HCT116 (cell line): ENCODE results near the gene DARS1.

Experiments used
- ELF1 ChIP-seq: IDR thresholded peaks from 2 replicates; pipeline ENCODE4 v1.6.1; 2012; ENCODE audit warnings: low read depth, borderline replicate concordance
- EZH2 ChIP-seq: fragments of 200-600 bp; sonication (generic); IDR thresholded peaks from 2 replicates; pipeline ENCODE4 v1.6.1; 2017; ENCODE audit warnings: antibody characterized with exemption, mixed run types
- POLR2A ChIP-seq: IDR thresholded peaks from 2 replicates; pipeline ENCODE4 v1.7.0; 2011; ENCODE audit warnings: borderline replicate concordance; ENCODE audit not compliant: insufficient read depth, insufficient read length; ENCODE audit errors: extremely low read depth
- POLR2AphosphoS5 ChIP-seq: IDR thresholded peaks from 2 replicates; pipeline ENCODE4 v1.6.1; 2011; ENCODE audit warnings: mild to moderate bottlenecking, low read depth, low read length, moderate library complexity
- REST ChIP-seq: IDR thresholded peaks from 2 replicates; pipeline ENCODE4 v1.6.1; 2012; ENCODE audit warnings: low read depth
- SIN3A ChIP-seq: IDR thresholded peaks from 2 replicates; pipeline ENCODE4 v1.6.1; 2012; ENCODE audit warnings: low read depth
- ZBTB33 ChIP-seq: IDR thresholded peaks from 2 replicates; pipeline ENCODE4 v1.6.1; 2011; ENCODE audit warnings: mild to moderate bottlenecking, low read length, moderate library complexity; ENCODE audit not compliant: insufficient replicate concordance; ENCODE audit errors: extremely low read depth
- TF ChIP-seq, protein P1 (sequence below), 3 experiments: fragments of 200-600 bp in 1 of 3; sonication (generic) in 1 of 3; IDR thresholded peaks in 2 of 3; conservative IDR thresholded peaks in 1 of 3; 2 replicates each; pipeline ENCODE4 v1.5.1; 2012 to 2017; ENCODE audit warnings: low read depth in 2 of 3, low read length in 2 of 3, antibody characterized with exemption in 1 of 3, borderline replicate concordance in 1 of 3, control low read depth in 1 of 3, mild to moderate bottlenecking in 1 of 3, mixed read lengths in 1 of 3, mixed run types in 1 of 3, moderate library complexity in 1 of 3; ENCODE audit not compliant: insufficient read depth in 1 of 3
- TF ChIP-seq, protein P2 (sequence below): IDR thresholded peaks from 2 replicates; pipeline ENCODE4 v1.6.1; 2012

- TF ChIP-seq SIN3A (no peak), ZBTB33 (no peak), EZH2 (no peak), REST (no peak), POLR2A (no peak), ELF1 (no peak), POLR2AphosphoS5 (no peak)
- TF ChIP-seq, protein P1, sequence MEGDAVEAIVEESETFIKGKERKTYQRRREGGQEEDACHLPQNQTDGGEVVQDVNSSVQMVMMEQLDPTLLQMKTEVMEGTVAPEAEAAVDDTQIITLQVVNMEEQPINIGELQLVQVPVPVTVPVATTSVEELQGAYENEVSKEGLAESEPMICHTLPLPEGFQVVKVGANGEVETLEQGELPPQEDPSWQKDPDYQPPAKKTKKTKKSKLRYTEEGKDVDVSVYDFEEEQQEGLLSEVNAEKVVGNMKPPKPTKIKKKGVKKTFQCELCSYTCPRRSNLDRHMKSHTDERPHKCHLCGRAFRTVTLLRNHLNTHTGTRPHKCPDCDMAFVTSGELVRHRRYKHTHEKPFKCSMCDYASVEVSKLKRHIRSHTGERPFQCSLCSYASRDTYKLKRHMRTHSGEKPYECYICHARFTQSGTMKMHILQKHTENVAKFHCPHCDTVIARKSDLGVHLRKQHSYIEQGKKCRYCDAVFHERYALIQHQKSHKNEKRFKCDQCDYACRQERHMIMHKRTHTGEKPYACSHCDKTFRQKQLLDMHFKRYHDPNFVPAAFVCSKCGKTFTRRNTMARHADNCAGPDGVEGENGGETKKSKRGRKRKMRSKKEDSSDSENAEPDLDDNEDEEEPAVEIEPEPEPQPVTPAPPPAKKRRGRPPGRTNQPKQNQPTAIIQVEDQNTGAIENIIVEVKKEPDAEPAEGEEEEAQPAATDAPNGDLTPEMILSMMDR (IDR thresholded peaks at IDR 0.05 in 2 of 3, conservative IDR thresholded peaks at IDR 0.05 in 1 of 3; ENCODE audit: borderline replicate concordance in 1 of 3, insufficient read depth in 1 of 3, low read depth in 2 of 3, low read length in 2 of 3), result no peak
- TF ChIP-seq, protein P2, sequence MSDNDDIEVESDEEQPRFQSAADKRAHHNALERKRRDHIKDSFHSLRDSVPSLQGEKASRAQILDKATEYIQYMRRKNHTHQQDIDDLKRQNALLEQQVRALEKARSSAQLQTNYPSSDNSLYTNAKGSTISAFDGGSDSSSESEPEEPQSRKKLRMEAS, result no peak
Observed at GRCh38 chr2:135994281-135994680, 8.9 kb upstream of the DARS1 start.
